ENCODE measurements around the gene NDEL1.

NDEL1 gene

GRCh38 chr17:8402921-8403536, 32.7 kb upstream of the NDEL1 start:
- peaks cover 0 to 24% of the 10 kb centered on the region in 2 donors for H3K27me3 ChIP-seq
- intact Hi-C loops (cut with DNase I; ENCODE audit: low total_unique reads) = no loop called here
- no peaks in the 10 kb centered on the region for H3K36me3 ChIP-seq
- H3K4me3 ChIP-seq = no peak overlapping the region
- DNase-seq = no peak
- H3K4me1 ChIP-seq = no peaks in the 10 kb centered on the region
- no peaks in the 10 kb centered on the region for H3K9me3 ChIP-seq
- H3K27ac ChIP-seq = no peak overlapping the region
- no peak for TF ChIP-seq CTCF (IDR thresholded peaks at IDR 0.05)

- peak in 1 of 2 donors; percentile 49 for DNase-seq
- Histone ChIP-seq H3K4me3 (no peak overlapping the region), H3K27ac (no peak overlapping the region), H3K9me3 (no peaks in the 10 kb centered on the region), H3K36me3 (no peaks in the 10 kb centered on the region), H3K27me3 (peaks cover 0 to 13% of the 10 kb centered on the region in 2 donors), H3K4me1 (peaks cover 0 to 5% (median 1%) of the 10 kb centered on the region in 4 donors)
- intact Hi-C loops (cut with DNase I; ENCODE audit: low total_unique reads) = no loop called here
- TF ChIP-seq CTCF (IDR thresholded peaks at IDR 0.05) = no peak
Observed at GRCh38 chr17:8405499-8406016, 30.1 kb upstream of the NDEL1 start.

DNA sequence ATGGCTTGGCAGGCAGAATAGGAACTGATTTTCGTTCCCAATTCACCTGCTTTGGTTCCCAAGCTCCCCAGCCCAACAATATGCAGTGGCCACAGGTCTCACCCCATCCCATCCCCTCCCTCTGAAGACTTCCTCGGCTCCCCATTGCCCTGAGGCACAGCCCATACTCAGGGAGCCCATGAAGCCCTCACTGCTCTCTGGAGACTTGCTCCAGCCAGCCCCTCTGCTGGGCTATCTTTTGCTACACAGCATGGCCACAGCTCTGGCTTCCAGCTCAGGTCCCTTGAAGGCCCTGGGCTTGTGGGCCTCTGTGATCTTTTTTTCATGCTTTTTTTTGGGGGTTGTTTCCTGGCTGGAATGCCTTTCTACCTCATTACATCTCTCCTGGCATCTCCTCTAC, 29.5 kb upstream of the NDEL1 start:
- DNase-seq = peak in 1 of 2 donors; percentile 32
- Histone ChIP-seq H3K4me1 (peaks cover 0 to 5% (median 1%) of the 10 kb centered on the region in 4 donors), H3K27me3 (peaks cover 0 to 13% of the 10 kb centered on the region in 2 donors), H3K27ac (no peak overlapping the region), H3K4me3 (no peak overlapping the region), H3K36me3 (no peaks in the 10 kb centered on the region), H3K9me3 (no peaks in the 10 kb centered on the region)
- intact Hi-C loops (cut with DNase I; ENCODE audit: low total_unique reads) = no loop called here
- TF ChIP-seq CTCF (IDR thresholded peaks at IDR 0.05) = no peak

DNA sequence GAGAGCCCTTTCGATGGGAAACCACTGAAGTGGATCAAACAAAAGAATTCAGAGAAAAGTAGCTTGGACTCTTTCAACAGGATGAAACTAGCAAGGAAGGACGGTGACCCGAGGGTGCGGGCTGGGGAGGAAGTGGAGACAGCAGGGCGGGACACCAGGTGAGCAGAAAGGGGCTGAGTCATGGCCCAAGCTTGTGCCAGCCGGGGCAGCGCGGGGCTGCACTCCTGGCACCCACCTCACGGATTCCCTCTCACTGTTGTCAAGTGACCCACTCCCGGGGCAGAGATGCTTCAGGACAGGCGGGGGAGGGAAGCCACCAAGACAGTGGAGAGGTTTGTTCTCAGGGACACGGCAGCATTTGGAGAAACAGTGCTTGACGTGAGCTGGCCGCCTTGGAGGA, 27.3 kb upstream of the NDEL1 start:
- Histone ChIP-seq H3K27ac (no peak overlapping the region), H3K4me1 (peaks cover 0 to 5% (median 1%) of the 10 kb centered on the region in 4 donors), H3K27me3 (peaks cover 0 to 8% of the 10 kb centered on the region in 2 donors), H3K4me3 (no peak overlapping the region), H3K9me3 (no peaks in the 10 kb centered on the region), H3K36me3 (no peaks in the 10 kb centered on the region)
- DNase-seq = peak in 1 of 2 donors; percentile 56
- intact Hi-C loops (cut with DNase I; ENCODE audit: low total_unique reads) = no loop called here
- TF ChIP-seq CTCF (IDR thresholded peaks at IDR 0.05) = no peak

- peak; percentile 87 to 93 for DNase-seq
- peak; percentile 80 to 95 for TF ChIP-seq CTCF (IDR thresholded peaks at IDR 0.05)
- H3K27ac ChIP-seq = no peak overlapping the region
- intact Hi-C loops (cut with DNase I; ENCODE audit: low total_unique reads) = loop anchor here (1.0 to 10.0 kb wide), 2 partner anchors 335 to 376 kb away; partner anchors contain the start of gene CCDC42
- H3K4me1 ChIP-seq = peaks cover 0 to 5% (median 1%) of the 10 kb centered on the region in 4 donors
- peaks cover 0 to 3% of the 10 kb centered on the region in 2 donors for H3K27me3 ChIP-seq
- H3K36me3 ChIP-seq = no peaks in the 10 kb centered on the region
- no peak overlapping the region for H3K4me3 ChIP-seq
- H3K9me3 ChIP-seq = no peaks in the 10 kb centered on the region
Observed at GRCh38 chr17:8409966-8410882, 25.5 kb upstream of the NDEL1 start.
